NT2/D1 (cell line): ENCODE data around the gene PRR20B.
"Not testable (repeated sequence)": the region's sequence is repeated elsewhere in the genome, so short reads cannot be mapped to it uniquely, and the experiment has no call there.

Experiments
- DNase-seq: peaks from one replicate; pipeline ENCODE4 v3.0.0-alpha.2; 2011; ENCODE audit warnings: low read depth, low spot score
- H3K27me3 ChIP-seq: 2 replicates; pipeline ENCODE4 v1.6.0; 2011; ENCODE audit warnings: mild to moderate bottlenecking; ENCODE audit not compliant: insufficient read length, insufficient read depth
- H3K36me3 ChIP-seq: 2 replicates; pipeline ENCODE4 v1.6.1; 2011; ENCODE audit warnings: mild to moderate bottlenecking, low read length, mixed read lengths; ENCODE audit not compliant: insufficient read depth, insufficient read length
- H3K4me1 ChIP-seq: 2 replicates; pipeline ENCODE4 v1.5.1; 2011; ENCODE audit not compliant: insufficient read depth, insufficient read length
- H3K4me3 ChIP-seq: 2 replicates; pipeline ENCODE4 v1.5.1; 2011; ENCODE audit warnings: low read depth; ENCODE audit not compliant: insufficient read length
- H3K9ac ChIP-seq: 2 replicates; pipeline ENCODE4 v1.6.0; 2011; ENCODE audit warnings: low read depth; ENCODE audit not compliant: insufficient read length
- H3K9me3 ChIP-seq: 2 replicates; pipeline ENCODE4 v1.5.1; 2011; ENCODE audit warnings: mild to moderate bottlenecking, low read length; ENCODE audit not compliant: insufficient read depth
- SUZ12 ChIP-seq: IDR thresholded peaks from 2 replicates; pipeline ENCODE4 v1.6.1; 2011; ENCODE audit not compliant: insufficient read length, insufficient read depth; ENCODE audit errors: extremely low read depth
- YY1 ChIP-seq: IDR thresholded peaks from 2 replicates; pipeline ENCODE4 v1.6.1; 2011; ENCODE audit not compliant: insufficient read length, insufficient read depth
- ZNF274 ChIP-seq: IDR thresholded peaks from 2 replicates; pipeline ENCODE4 v1.6.1; 2011; ENCODE audit warnings: mild to moderate bottlenecking, low read depth, low read length

Gene PRR20B

DNA sequence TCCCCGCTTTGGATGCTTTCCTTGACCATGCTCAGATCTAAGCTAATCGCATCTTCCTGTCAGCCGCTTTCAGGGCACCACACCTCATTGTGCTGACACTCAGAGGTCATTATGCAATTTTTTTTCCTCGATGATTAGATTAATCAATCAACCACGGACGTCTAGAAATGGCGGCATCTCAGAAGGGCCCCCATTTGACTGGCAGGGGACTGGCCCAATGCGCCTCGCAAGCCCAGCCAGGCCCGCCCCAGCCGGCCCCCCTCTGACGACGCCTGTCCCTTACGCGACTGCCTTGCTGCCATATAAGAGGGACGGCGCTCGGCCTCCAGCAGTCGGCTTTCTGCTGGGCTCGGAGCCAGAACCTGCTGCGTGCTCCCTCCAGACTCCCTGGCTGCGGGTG is 13.0 kb downstream of the PRR20B start, which contains the start of gene PRR20D:
PRR20D (plus strand) TSS at position 301 of the 400 bp plus-strand sequence. CDS start 387 bp downstream, outside the sequence.
- not testable (repeated sequence) for H3K36me3 ChIP-seq, H3K9ac ChIP-seq, H3K9me3 ChIP-seq, H3K27me3 ChIP-seq, H3K4me3 ChIP-seq, DNase-seq, H3K4me1 ChIP-seq

DNA sequence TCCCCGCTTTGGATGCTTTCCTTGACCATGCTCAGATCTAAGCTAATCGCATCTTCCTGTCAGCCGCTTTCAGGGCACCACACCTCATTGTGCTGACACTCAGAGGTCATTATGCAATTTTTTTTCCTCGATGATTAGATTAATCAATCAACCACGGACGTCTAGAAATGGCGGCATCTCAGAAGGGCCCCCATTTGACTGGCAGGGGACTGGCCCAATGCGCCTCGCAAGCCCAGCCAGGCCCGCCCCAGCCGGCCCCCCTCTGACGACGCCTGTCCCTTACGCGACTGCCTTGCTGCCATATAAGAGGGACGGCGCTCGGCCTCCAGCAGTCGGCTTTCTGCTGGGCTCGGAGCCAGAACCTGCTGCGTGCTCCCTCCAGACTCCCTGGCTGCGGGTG is 19.6 kb downstream of the PRR20B start, which contains the start of gene PRR20E:
PRR20E (plus strand) TSS at position 301 of the 400 bp plus-strand sequence. CDS start 387 bp downstream, outside the sequence.
- not testable (repeated sequence) for H3K9me3 ChIP-seq, H3K36me3 ChIP-seq, DNase-seq, H3K4me3 ChIP-seq, H3K4me1 ChIP-seq, H3K27me3 ChIP-seq, H3K9ac ChIP-seq

DNA sequence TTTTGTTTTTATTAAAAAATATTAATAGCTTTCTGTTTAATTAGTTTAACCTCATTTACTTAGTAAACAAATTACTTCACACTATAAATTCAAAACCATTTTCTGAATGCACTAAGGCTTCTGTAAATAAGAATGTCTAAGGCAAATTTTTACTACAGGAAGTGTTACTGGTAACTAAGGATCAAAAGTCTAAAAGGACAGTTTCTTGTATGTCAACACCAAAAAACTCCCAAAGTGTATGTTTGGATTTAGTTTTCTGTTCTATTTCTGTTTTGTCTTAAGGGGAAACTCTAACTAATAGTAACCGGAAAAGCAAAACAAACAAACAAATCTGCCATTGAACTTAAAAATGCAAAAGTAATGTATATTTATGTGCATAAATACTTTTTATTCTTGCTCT is 44.4 kb downstream of the PRR20B start:
- TF ChIP-seq SUZ12 (no peak), ZNF274 (no peak), YY1 (no peak)
- Histone ChIP-seq H3K4me1 (no peaks in the 10 kb centered on the region), H3K27me3 (no peaks in the 10 kb centered on the region), H3K9me3 (no peaks in the 10 kb centered on the region), H3K9ac (no peak overlapping the region), H3K36me3 (no peaks in the 10 kb centered on the region), H3K4me3 (no peak overlapping the region)
- DNase-seq, result no peak
